Trophoblast cell (in vitro differentiated cells and primary cell): ENCODE results near the gene NAXE.

ENCODE experiments used
- DNase-seq, 2 donors: peaks; one replicate each; pipeline ENCODE4 v3.0.0-alpha.2; 2016
- H2AFZ ChIP-seq: 2 replicates; pipeline ENCODE4 v1.6.1; 2013; ENCODE audit warnings: low read length, moderate library complexity, mild to moderate bottlenecking; ENCODE audit not compliant: insufficient read depth, poor library complexity
- H2AK5ac ChIP-seq: 2 replicates; pipeline ENCODE4 v1.6.1; 2013; ENCODE audit warnings: mild to moderate bottlenecking, low read length
- H2BK120ac ChIP-seq: 2 replicates; pipeline ENCODE4 v1.6.1; 2013; ENCODE audit warnings: low read length, mild to moderate bottlenecking, moderate library complexity; ENCODE audit not compliant: insufficient read depth, poor library complexity
- H2BK12ac ChIP-seq: 2 replicates; pipeline ENCODE4 v1.6.1; 2013; ENCODE audit warnings: mild to moderate bottlenecking, low read length, moderate library complexity
- H2BK5ac ChIP-seq: 2 replicates; pipeline ENCODE4 v1.6.1; 2013; ENCODE audit warnings: low read length, low read depth, moderate library complexity, mild to moderate bottlenecking; ENCODE audit not compliant: poor library complexity
- H3K14ac ChIP-seq: 2 replicates; pipeline ENCODE4 v1.6.1; 2013; ENCODE audit warnings: mild to moderate bottlenecking, low read length
- H3K18ac ChIP-seq: 2 replicates; pipeline ENCODE4 v1.6.1; 2013; ENCODE audit warnings: mild to moderate bottlenecking, low read length
- H3K23ac ChIP-seq: 2 replicates; pipeline ENCODE4 v1.6.1; 2013; ENCODE audit warnings: low read length
- H3K27ac ChIP-seq: 2 replicates; pipeline ENCODE4 v1.5.1; 2013; ENCODE audit warnings: low read depth, mild to moderate bottlenecking, inconsistent platforms, low read length, moderate library complexity
- H3K27me3 ChIP-seq: 2 replicates; pipeline ENCODE4 v1.6.1; 2013; ENCODE audit warnings: inconsistent platforms, mild to moderate bottlenecking, low read length, moderate library complexity; ENCODE audit not compliant: insufficient read depth
- H3K36me3 ChIP-seq, 2 experiments: 1 replicate in 1 of 2; 2 replicates in 1 of 2; pipeline ENCODE4 v1.6.1; 2013; ENCODE audit warnings: low read length in 2 of 2, mild to moderate bottlenecking in 2 of 2, moderate library complexity in 1 of 2; ENCODE audit not compliant: insufficient read depth in 2 of 2, control insufficient read depth in 1 of 2
- H3K4ac ChIP-seq: 2 replicates; pipeline ENCODE4 v1.6.1; 2013; ENCODE audit warnings: low read depth, mild to moderate bottlenecking, low read length, moderate library complexity
- H3K4me1 ChIP-seq, 2 experiments: 1 replicate in 1 of 2; 2 replicates in 1 of 2; pipeline ENCODE4 v1.6.1; 2013; ENCODE audit warnings: low read length in 2 of 2, mild to moderate bottlenecking in 2 of 2, moderate library complexity in 1 of 2; ENCODE audit not compliant: insufficient read depth in 2 of 2, control insufficient read depth in 1 of 2
- H3K4me2 ChIP-seq: 2 replicates; pipeline ENCODE4 v1.6.1; 2013; ENCODE audit warnings: inconsistent platforms, mild to moderate bottlenecking, low read length, moderate library complexity
- H3K4me3 ChIP-seq: 2 replicates; pipeline ENCODE4 v1.5.1; 2013; ENCODE audit warnings: mild to moderate bottlenecking, low read depth, low read length, inconsistent platforms
- H3K79me1 ChIP-seq: one replicate; pipeline ENCODE4 v1.6.1; 2013; ENCODE audit warnings: low read length
- H3K79me2 ChIP-seq: 2 replicates; pipeline ENCODE4 v1.6.1; 2013; ENCODE audit warnings: low read length, mild to moderate bottlenecking; ENCODE audit not compliant: control insufficient read depth, insufficient read depth, poor library complexity
- H3K9ac ChIP-seq: 2 replicates; pipeline ENCODE4 v1.6.1; 2013; ENCODE audit warnings: mild to moderate bottlenecking, low read length
- H3K9me3 ChIP-seq: 2 replicates; pipeline ENCODE4 v1.6.1; 2013; ENCODE audit warnings: low read depth, mild to moderate bottlenecking, control low read depth, inconsistent platforms, low read length; ENCODE audit not compliant: insufficient read depth
- H4K12ac ChIP-seq: 2 replicates; pipeline ENCODE4 v1.6.1; 2013; ENCODE audit warnings: low read depth, mild to moderate bottlenecking, low read length, moderate library complexity
- H4K8ac ChIP-seq: 2 replicates; pipeline ENCODE4 v1.6.1; 2013; ENCODE audit warnings: low read depth, mild to moderate bottlenecking, low read length, moderate library complexity
- H4K91ac ChIP-seq: one replicate; pipeline ENCODE4 v1.6.1; 2013; ENCODE audit warnings: low read depth, mild to moderate bottlenecking, low read length, moderate library complexity
- WGBS: extraction: QIAGEN DNeasy Blood & Tissue Kit; methylation state at CpG from one replicate; pipeline ENCODE4 v1.1.7; 2013; ENCODE audit warnings: missing lambda C conversion rate; ENCODE audit not compliant: insufficient read length, insufficient coverage; ENCODE audit errors: extremely low coverage; 5-methylcytosine and 5-hydroxymethylcytosine counted together

Gene NAXE

GRCh38 chr1:156556354-156556753, 35.2 kb upstream of the NAXE start:
- no peak for DNase-seq
- no peak overlapping the region for H2BK5ac ChIP-seq
- no peak overlapping the region for H2AFZ ChIP-seq
- H3K4me1 ChIP-seq = peaks cover 18% of the 10 kb centered on the region in 2 experiments
- H3K4ac ChIP-seq = no peak overlapping the region
- no peaks in the 10 kb centered on the region for H3K79me1 ChIP-seq
- no peak overlapping the region for H3K18ac ChIP-seq
- no peak overlapping the region for H3K14ac ChIP-seq
- peaks cover 31 to 37% of the 10 kb centered on the region in 2 experiments for H3K36me3 ChIP-seq
- H4K12ac ChIP-seq = no peak overlapping the region
- peaks cover 2% of the 10 kb centered on the region for H3K79me2 ChIP-seq
- no CpG with 5 or more reads among the region's 9 CpGs for WGBS
- no peak overlapping the region for H2BK12ac ChIP-seq
- no peak overlapping the region for H2BK120ac ChIP-seq
- no peak overlapping the region for H3K4me3 ChIP-seq
- H3K27ac ChIP-seq = no peak overlapping the region
- no peak overlapping the region for H3K23ac ChIP-seq
- no peak overlapping the region for H4K8ac ChIP-seq
- no peak overlapping the region for H2AK5ac ChIP-seq
- no peaks in the 10 kb centered on the region for H3K9me3 ChIP-seq
- H3K4me2 ChIP-seq = no peak overlapping the region
- H3K27me3 ChIP-seq = no peaks in the 10 kb centered on the region
- H3K9ac ChIP-seq = no peak overlapping the region
- H4K91ac ChIP-seq = no peak overlapping the region

DNA sequence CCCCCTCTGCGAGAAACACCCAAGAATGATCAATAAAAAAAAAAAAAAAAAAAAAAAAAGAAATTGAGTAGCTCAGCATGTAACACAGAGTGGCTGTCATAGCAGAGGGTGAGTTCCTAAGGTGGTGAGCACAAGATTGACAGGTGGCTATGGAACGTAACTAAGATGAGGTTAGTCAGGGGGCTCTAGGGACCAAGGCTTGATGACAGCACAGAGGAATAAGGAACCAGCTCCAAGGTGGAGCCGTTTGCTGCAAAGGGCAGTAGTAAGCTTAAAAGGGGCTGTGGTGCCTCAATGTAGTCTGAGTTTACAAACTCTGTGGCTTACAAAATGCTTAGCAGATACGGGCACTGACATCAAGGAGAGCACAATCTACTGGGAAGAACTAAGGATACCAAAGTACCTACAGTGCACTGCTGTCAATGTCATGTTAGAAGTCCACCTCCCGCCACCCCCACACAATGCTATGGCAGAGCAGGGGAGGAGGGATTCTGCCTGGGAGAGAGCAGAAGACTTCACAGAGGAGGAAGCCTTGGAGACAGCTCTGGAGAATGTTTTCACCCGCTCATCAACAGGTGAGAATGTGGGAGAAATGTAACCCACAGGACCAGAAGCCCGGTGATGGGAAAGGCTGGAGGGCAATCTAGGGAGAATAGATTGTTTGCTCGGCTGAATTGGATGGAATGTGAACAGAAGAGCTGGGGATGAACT, 32.3 kb upstream of the NAXE start:
- no peak overlapping the region for H3K4me2 ChIP-seq
- no peak overlapping the region for H2BK120ac ChIP-seq
- H3K79me1 ChIP-seq = no peaks in the 10 kb centered on the region
- H3K14ac ChIP-seq = no peak overlapping the region
- H3K79me2 ChIP-seq = peaks cover 2% of the 10 kb centered on the region
- peak; percentile 91 to 96 for DNase-seq
- no CpG with 5 or more reads among the region's 8 CpGs for WGBS
- no peak overlapping the region for H3K4ac ChIP-seq
- no peak overlapping the region for H3K4me3 ChIP-seq
- H3K27me3 ChIP-seq = no peaks in the 10 kb centered on the region
- H4K91ac ChIP-seq = no peak overlapping the region
- H3K4me1 ChIP-seq = peaks cover 13 to 15% of the 10 kb centered on the region in 2 experiments
- no peak overlapping the region for H3K23ac ChIP-seq
- H3K9ac ChIP-seq = peak overlapping the region; percentile 26
- H2BK12ac ChIP-seq = no peak overlapping the region
- no peak overlapping the region for H2AFZ ChIP-seq
- H2AK5ac ChIP-seq = no peak overlapping the region
- no peak overlapping the region for H4K8ac ChIP-seq
- no peak overlapping the region for H2BK5ac ChIP-seq
- no peak overlapping the region for H3K27ac ChIP-seq
- H3K36me3 ChIP-seq = peaks cover 41 to 49% of the 10 kb centered on the region in 2 experiments
- no peak overlapping the region for H4K12ac ChIP-seq
- H3K18ac ChIP-seq = no peak overlapping the region
- no peaks in the 10 kb centered on the region for H3K9me3 ChIP-seq

DNA sequence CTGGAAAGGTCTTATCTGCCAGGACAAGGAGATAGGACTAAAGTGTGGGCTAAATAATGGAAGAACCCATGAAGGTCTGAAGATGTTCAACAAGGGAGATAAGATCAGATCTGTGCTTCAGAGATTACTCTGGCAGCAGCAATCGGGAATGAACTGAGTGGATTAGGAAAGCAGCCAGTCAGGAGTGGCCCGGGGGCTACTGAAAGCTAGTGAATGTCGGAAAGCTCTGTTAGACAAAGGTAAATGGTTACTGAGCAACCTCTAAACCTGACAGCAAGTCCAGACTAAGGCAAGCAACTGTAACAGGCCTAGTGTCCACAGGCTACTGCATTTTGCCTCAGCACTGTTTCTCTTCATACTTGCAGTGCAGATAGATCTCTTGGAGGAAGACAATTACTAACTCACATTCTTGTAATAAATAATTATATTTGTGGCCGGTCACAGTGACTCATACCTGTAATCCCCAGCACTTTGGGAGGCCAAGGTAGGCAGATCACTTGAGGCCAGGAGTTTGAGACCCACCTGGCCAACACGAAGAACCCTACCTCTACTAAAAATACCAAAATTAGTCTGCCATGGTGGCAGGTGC, 31.7 kb upstream of the NAXE start:
- Histone ChIP-seq H3K4ac (no peak overlapping the region), H4K91ac (no peak overlapping the region), H3K9ac (no peak overlapping the region), H2AK5ac (no peak overlapping the region), H3K23ac (no peak overlapping the region), H3K4me2 (no peak overlapping the region), H3K9me3 (no peaks in the 10 kb centered on the region), H3K27me3 (no peaks in the 10 kb centered on the region), H3K18ac (no peak overlapping the region), H3K79me2 (peaks cover 2% of the 10 kb centered on the region), H4K8ac (no peak overlapping the region), H4K12ac (no peak overlapping the region), H3K27ac (peak overlapping the region; percentile 8), H3K14ac (no peak overlapping the region), H3K4me1 (peaks cover 13 to 15% of the 10 kb centered on the region in 2 experiments), H2BK12ac (no peak overlapping the region), H3K36me3 (peaks cover 38 to 54% of the 10 kb centered on the region in 2 experiments), H3K79me1 (no peaks in the 10 kb centered on the region), H2AFZ (no peak overlapping the region), H3K4me3 (no peak overlapping the region), H2BK120ac (no peak overlapping the region), H2BK5ac (no peak overlapping the region)
- WGBS = no CpG with 5 or more reads among the region's 5 CpGs
- peak; percentile 93 to 94 for DNase-seq

- Histone ChIP-seq H3K27ac (peak overlapping the region; percentile 6), H4K12ac (no peak overlapping the region), H2AK5ac (no peak overlapping the region), H3K79me2 (peaks cover 2% of the 10 kb centered on the region), H2BK12ac (no peak overlapping the region), H4K8ac (no peak overlapping the region), H3K23ac (no peak overlapping the region), H3K4ac (no peak overlapping the region), H3K27me3 (no peaks in the 10 kb centered on the region), H3K18ac (no peak overlapping the region), H3K9me3 (no peaks in the 10 kb centered on the region), H2BK120ac (peak overlapping the region; percentile 26), H3K79me1 (no peaks in the 10 kb centered on the region), H4K91ac (no peak overlapping the region), H3K4me2 (no peak overlapping the region), H2BK5ac (no peak overlapping the region), H2AFZ (no peak overlapping the region), H3K36me3 (peaks cover 34 to 58% of the 10 kb centered on the region in 2 experiments), H3K4me1 (peaks cover 13 to 15% of the 10 kb centered on the region in 2 experiments), H3K4me3 (no peak overlapping the region), H3K14ac (peak overlapping the region; percentile 66), H3K9ac (no peak overlapping the region)
- no peak for DNase-seq
- no CpG with 5 or more reads among the region's 5 CpGs for WGBS
Measured at GRCh38 chr1:156560585-156561163, 30.9 kb upstream of the NAXE start.
